Fibroblast of the aortic adventitia (primary cell): ENCODE data around the gene RAC3. TPM values are rescaled to one million over a fixed set of nuclear protein-coding genes. Genes with fewer than 3 reads are reported as not detected.

ENCODE experiments used
- DNase-seq: peaks from one replicate; pipeline ENCODE4 v3.0.0-alpha.2; 2010; ENCODE audit warnings: low read depth
- H3K4me3 ChIP-seq: 2 replicates; pipeline ENCODE4 v1.5.1; 2011; ENCODE audit warnings: low read depth, mild to moderate bottlenecking, control low read depth, low read length, moderate library complexity
- total RNA-seq: library from RNA; depleted of rRNA; stranded (reverse); fragments of >200 nt; gene quantifications from 2 replicates; pipeline ENCODE4 v1.2.3, GENCODE V29; 2012; ENCODE audit warnings: low replicate concordance
- TF ChIP-seq, protein P1 (sequence below): IDR thresholded peaks from 2 replicates; pipeline ENCODE4 v1.5.1; 2011; ENCODE audit warnings: mild to moderate bottlenecking, low read length, control low read depth, inconsistent platforms; ENCODE audit not compliant: insufficient read depth

The RAC3 gene
- total RNA-seq, 1 donor = 6.2 TPM

DNA sequence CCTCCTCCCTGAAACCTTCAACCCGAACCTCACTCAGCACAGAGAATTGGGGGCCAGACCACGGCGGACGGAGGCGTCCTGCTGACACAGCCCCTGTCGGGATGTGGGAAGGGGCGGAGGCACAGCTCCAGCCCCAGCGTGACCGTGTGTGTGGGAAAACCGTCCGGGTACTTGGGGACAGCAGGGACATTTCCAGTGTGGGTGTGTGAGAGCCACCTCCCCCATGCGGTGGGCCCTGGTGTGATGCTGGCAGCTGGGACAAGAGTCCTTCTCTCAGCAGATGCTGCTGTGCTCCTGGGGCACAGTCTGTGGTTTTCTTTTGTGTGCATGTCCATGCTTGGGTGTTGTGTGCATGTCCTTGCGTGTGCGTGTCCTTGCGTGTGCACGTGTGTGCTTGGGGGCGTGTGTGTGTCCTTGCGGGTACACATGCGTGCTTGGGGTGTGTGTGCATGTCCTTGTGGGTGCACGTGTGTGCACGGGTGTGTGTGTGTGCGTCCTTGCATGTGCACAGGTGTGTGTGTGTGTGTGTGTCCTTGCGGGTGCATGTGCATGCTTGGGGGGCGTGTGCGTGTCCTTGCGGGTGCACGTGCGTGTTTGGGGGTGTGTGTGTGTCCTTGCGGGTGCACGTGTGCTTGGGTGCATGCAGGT lies 25.7 kb upstream of the RAC3 start:
- no peak for DNase-seq
- H3K4me3 ChIP-seq = no peak overlapping the region
- TF ChIP-seq, protein P1, sequence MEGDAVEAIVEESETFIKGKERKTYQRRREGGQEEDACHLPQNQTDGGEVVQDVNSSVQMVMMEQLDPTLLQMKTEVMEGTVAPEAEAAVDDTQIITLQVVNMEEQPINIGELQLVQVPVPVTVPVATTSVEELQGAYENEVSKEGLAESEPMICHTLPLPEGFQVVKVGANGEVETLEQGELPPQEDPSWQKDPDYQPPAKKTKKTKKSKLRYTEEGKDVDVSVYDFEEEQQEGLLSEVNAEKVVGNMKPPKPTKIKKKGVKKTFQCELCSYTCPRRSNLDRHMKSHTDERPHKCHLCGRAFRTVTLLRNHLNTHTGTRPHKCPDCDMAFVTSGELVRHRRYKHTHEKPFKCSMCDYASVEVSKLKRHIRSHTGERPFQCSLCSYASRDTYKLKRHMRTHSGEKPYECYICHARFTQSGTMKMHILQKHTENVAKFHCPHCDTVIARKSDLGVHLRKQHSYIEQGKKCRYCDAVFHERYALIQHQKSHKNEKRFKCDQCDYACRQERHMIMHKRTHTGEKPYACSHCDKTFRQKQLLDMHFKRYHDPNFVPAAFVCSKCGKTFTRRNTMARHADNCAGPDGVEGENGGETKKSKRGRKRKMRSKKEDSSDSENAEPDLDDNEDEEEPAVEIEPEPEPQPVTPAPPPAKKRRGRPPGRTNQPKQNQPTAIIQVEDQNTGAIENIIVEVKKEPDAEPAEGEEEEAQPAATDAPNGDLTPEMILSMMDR = no peak

DNA sequence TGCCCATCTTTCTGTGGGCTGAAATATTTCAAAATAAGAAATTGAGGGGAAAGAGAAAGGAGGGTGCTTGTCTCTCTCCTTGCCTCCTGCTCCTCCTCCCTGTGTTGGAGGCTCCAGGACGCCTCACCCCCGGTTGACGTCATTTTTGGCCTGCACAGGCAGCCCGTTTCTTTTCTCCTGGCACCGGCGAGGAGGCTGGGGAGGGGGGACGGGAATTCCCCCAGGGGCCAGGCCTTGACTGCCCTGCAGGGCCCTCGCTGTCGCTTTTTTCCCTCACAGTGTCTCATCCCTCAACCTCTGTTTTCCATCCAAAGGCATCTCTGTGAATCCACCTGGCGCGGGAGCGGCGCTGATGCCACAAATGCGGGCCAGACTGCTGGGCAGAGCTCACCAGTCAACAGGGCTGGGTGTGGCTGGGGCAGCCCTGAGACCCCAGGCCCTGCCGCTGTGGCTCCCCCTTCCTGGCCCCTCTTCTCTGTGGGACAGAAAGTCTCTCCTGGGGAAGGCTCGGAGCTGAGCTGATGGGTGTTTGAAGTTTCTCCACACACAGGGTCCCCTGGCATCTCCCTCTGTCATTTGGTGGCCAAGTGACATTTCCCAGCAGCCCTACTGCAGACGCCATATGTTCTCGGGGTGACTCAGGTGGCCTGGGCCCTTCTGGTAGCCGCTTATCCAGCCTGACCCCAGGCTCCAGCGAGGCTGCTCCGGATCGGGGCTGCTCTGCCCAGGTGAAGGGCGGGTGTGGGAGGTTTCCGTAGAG lies 24.8 kb upstream of the RAC3 start:
- peak; percentile 62 for DNase-seq
- H3K4me3 ChIP-seq = no peak overlapping the region
- TF ChIP-seq, protein P1 = no peak

DNA sequence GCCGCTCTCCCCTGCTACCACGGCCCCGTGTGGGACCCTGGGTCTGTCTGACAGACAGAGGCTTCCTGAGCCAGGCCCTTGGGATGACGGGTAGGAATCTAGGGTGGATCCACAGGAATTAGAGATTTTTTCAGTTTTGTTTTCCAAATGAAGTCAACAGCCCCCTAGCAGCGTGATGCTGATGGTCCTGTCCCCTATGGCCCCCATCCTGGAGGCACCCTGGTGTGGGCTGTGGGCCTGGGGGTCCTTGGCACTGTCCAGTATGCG lies 24.3 kb upstream of the RAC3 start:
- no peak for DNase-seq
- TF ChIP-seq, protein P1 = no peak

DNA sequence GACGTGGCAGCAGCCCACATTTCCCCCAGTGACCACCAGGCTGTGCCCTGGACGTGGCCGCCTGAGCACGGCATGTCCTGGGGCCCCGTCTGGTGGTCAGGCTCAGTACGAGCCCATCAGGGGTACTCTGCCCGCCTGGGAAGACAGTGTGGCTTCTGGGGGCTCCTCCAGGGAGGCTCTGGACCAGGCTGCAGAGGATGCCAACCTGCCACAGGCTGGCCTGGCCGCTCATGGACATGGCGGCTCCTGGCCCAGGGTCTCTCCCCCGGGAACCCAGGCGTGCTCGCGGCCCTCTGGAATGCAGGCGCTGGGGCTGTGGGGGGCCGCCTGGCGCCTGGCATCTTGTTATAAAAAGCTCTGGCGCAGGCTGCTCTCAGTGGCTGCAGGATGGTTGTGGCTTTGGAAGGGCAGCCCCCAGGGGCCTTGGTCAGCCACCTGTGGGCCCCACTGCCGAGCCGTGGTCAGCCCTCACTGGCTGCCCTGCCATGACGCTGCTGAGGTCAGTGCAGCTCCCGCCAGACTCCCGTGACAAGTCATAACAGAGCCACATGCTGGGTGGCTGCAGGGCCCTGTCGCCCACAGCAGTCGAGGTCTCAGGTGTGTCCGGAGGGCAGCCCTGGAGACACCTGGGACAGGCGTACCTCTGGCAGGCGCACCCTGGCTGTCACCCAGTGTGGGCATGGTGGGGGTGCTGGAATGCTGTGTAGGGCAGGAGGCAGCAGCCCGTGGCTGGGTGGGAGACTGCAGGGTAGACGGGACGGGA lies 23.8 kb upstream of the RAC3 start:
- DNase-seq = no peak
- no peak overlapping the region for H3K4me3 ChIP-seq
- TF ChIP-seq, protein P1 = no peak

More for the DNA sequence above, 24.3 kb upstream of the RAC3 start:
- no peak overlapping the region for H3K4me3 ChIP-seq

DNA sequence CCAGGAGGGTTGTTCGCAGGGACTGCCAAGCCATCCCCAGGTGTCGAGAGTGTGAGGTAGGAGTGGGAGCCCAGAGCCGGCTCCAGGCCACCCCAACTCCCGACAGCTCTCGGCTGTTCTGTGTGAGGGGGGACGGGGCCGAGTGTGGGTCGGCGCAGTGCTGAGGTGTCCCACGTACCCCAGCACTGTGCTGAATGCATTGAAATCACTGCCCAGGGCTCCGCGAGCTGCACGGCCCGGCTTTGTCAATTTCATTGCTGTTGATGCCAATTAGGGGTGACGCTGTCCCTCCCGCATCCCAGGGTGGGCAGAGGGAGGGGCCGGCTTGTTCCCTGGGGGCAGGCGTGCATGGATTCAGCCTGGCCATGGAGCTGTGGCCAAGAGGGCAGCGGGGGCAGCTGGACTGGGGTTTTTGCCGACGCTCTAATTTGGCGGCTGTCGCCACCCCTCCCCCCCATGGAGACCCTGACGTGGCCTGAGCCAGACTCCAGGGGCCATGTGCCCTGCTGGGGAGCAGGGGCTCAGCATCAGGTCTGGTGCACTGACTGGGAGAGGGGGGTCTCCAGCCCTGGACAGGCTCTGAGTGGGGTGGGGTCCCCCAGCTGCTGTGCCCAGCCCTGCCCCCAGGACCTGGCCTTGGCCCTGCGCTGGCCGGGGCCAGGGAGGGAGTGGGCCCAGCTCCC lies 23.1 kb upstream of the RAC3 start:
- no peak overlapping the region for H3K4me3 ChIP-seq
- TF ChIP-seq, protein P1 = no peak
- no peak for DNase-seq

DNA sequence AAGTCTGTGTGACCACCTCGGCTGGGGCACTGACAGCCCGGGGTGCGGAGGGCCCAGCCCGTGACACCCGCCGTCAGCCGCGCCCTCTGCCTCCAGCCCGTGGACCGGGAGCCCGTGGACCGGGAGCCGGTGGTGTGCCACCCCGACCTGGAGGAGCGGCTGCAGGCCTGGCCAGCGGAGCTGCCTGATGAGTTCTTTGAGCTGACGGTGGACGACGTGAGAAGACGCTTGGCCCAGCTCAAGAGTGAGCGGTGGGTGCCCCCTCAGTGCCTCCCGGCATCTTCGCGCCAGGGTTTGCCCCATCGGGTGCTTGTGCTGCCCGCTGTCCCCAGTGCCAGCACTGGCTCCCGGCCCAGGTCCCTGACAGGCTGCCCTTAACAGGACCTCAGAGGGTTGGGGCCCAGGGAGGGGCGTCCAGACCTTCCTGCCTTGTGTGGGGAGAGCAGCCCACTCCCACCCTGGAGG lies 22.5 kb upstream of the RAC3 start:
- no peak for DNase-seq
- TF ChIP-seq, protein P1 = no peak
- no peak overlapping the region for H3K4me3 ChIP-seq
